Skeletal muscle tissue (tissue), 4 donors: ENCODE measurements around the gene DFFA. TPM values are rescaled to one million over a fixed set of nuclear protein-coding genes. Genes with fewer than 3 reads are reported as not detected.
A peak's percentile ranks its signal among the peaks of the same experiment; 100 is the strongest.

ENCODE experiments used
- H3K27ac ChIP-seq: one replicate; pipeline ENCODE4 v1.7.0; 2013; ENCODE audit warnings: mild to moderate bottlenecking, low read depth, low read length, inconsistent platforms
- H3K27me3 ChIP-seq, 3 donors: one replicate each; pipeline ENCODE4 v1.7.0; 2013; ENCODE audit warnings: low read length in 3 of 3; ENCODE audit not compliant: control insufficient read depth in 3 of 3, insufficient read depth in 3 of 3
- H3K36me3 ChIP-seq, 3 donors: one replicate each; pipeline ENCODE4 v1.7.0; 2013; ENCODE audit warnings: low read length in 3 of 3; ENCODE audit not compliant: control insufficient read depth in 3 of 3, insufficient read depth in 3 of 3
- H3K4me1 ChIP-seq, 3 donors: one replicate each; pipeline ENCODE4 v1.7.0; 2013; ENCODE audit warnings: low read length in 3 of 3, mild to moderate bottlenecking in 3 of 3; ENCODE audit not compliant: control insufficient read depth in 3 of 3, insufficient read depth in 3 of 3
- H3K4me3 ChIP-seq, 3 donors: one replicate each; pipeline ENCODE4 v1.7.0; 2013; ENCODE audit warnings: low read length in 3 of 3
- H3K9ac ChIP-seq, 3 donors: one replicate each; pipeline ENCODE4 v1.7.0; 2013; ENCODE audit warnings: low read length in 3 of 3, mild to moderate bottlenecking in 3 of 3, moderate library complexity in 2 of 3, low read depth in 1 of 3
- H3K9me3 ChIP-seq, 3 donors: one replicate each; pipeline ENCODE4 v1.7.0; 2013; ENCODE audit warnings: low read length in 3 of 3; ENCODE audit not compliant: control insufficient read depth in 3 of 3
- total RNA-seq: library from RNA; depleted of rRNA; stranded (reverse); fragments of >200 nt; gene quantifications from one replicate; pipeline ENCODE4 v1.2.3, GENCODE V29; 2014
- donor health status: Osteomylitis.

DFFA gene
- 15.1 TPM for total RNA-seq

GRCh38 chr1:10472220-10473144 lies at the start of gene DFFA:
Gene DFFA, minus strand, starts transcription at chr1:10472529. Its CDS starts 71 bp downstream, at chr1:10472458.
- H3K4me3 ChIP-seq: peak within 1 kb of the TSS; percentile 91 to 95 (median 93)
- no peaks in the 10 kb centered on the region for H3K9me3 ChIP-seq
- peaks cover 16 to 17% (median 16%) of the 10 kb centered on the region in 3 donors for H3K36me3 ChIP-seq
- peak within 1 kb of the TSS; percentile 73 to 87 (median 85) for H3K9ac ChIP-seq
- no peaks in the 10 kb centered on the region for H3K27me3 ChIP-seq
- peaks cover 22 to 34% (median 24%) of the 10 kb centered on the region in 3 donors for H3K4me1 ChIP-seq
- H3K27ac ChIP-seq: peak within 1 kb of the TSS; percentile 39

GRCh38 chr1:10521537-10522157 lies 49.3 kb upstream of the DFFA start:
- H3K27ac ChIP-seq: no peak overlapping the region
- H3K9ac ChIP-seq: no peak overlapping the region
- H3K27me3 ChIP-seq: no peaks in the 10 kb centered on the region
- no peak overlapping the region for H3K4me3 ChIP-seq
- H3K36me3 ChIP-seq: no peaks in the 10 kb centered on the region
- H3K9me3 ChIP-seq: no peaks in the 10 kb centered on the region
- H3K4me1 ChIP-seq: peaks cover 5 to 6% (median 6%) of the 10 kb centered on the region in 3 donors

- Histone ChIP-seq H3K27ac (no peak overlapping the region), H3K9me3 (no peaks in the 10 kb centered on the region), H3K4me3 (no peak overlapping the region), H3K4me1 (peaks cover 8 to 10% (median 8%) of the 10 kb centered on the region in 3 donors), H3K36me3 (no peaks in the 10 kb centered on the region), H3K27me3 (no peaks in the 10 kb centered on the region), H3K9ac (no peak overlapping the region)
Measured at GRCh38 chr1:10520952-10521351, 48.6 kb upstream of the DFFA start.

- Histone ChIP-seq H3K9ac (no peak overlapping the region), H3K4me3 (no peak overlapping the region), H3K27ac (no peak overlapping the region), H3K27me3 (no peaks in the 10 kb centered on the region), H3K36me3 (no peaks in the 10 kb centered on the region), H3K9me3 (no peaks in the 10 kb centered on the region), H3K4me1 (peaks cover 12 to 15% (median 12%) of the 10 kb centered on the region in 3 donors)
Measured at GRCh38 chr1:10520497-10520896, 48.2 kb upstream of the DFFA start.

GRCh38 chr1:10519016-10519417 lies 46.7 kb upstream of the DFFA start:
- no peak overlapping the region for H3K4me3 ChIP-seq
- no peak overlapping the region for H3K9ac ChIP-seq
- peaks cover 16 to 25% (median 17%) of the 10 kb centered on the region in 3 donors for H3K4me1 ChIP-seq
- no peaks in the 10 kb centered on the region for H3K27me3 ChIP-seq
- no peak overlapping the region for H3K27ac ChIP-seq
- H3K36me3 ChIP-seq: no peaks in the 10 kb centered on the region
- H3K9me3 ChIP-seq: no peaks in the 10 kb centered on the region

- peaks cover 16 to 25% (median 19%) of the 10 kb centered on the region in 3 donors for H3K4me1 ChIP-seq
- H3K27me3 ChIP-seq: no peaks in the 10 kb centered on the region
- no peak overlapping the region for H3K4me3 ChIP-seq
- no peaks in the 10 kb centered on the region for H3K36me3 ChIP-seq
- H3K9ac ChIP-seq: no peak overlapping the region
- no peaks in the 10 kb centered on the region for H3K9me3 ChIP-seq
- H3K27ac ChIP-seq: no peak overlapping the region
Measured at GRCh38 chr1:10517677-10517982, 45.3 kb upstream of the DFFA start.

- Histone ChIP-seq H3K4me1 (peaks cover 16 to 28% (median 22%) of the 10 kb centered on the region in 3 donors), H3K36me3 (no peaks in the 10 kb centered on the region)
Measured at GRCh38 chr1:10516925-10517676, 44.8 kb upstream of the DFFA start.

GRCh38 chr1:10515976-10516750 lies 43.8 kb upstream of the DFFA start:
- no peaks in the 10 kb centered on the region for H3K9me3 ChIP-seq
- peaks cover 16 to 30% (median 28%) of the 10 kb centered on the region in 3 donors for H3K4me1 ChIP-seq
- H3K4me3 ChIP-seq: no peak overlapping the region
- no peaks in the 10 kb centered on the region for H3K27me3 ChIP-seq
- no peaks in the 10 kb centered on the region for H3K36me3 ChIP-seq
- no peak overlapping the region for H3K9ac ChIP-seq
- no peak overlapping the region for H3K27ac ChIP-seq

More at GRCh38 chr1:10516925-10517676, 44.8 kb upstream of the DFFA start:
- no peaks in the 10 kb centered on the region for H3K9me3 ChIP-seq
- no peaks in the 10 kb centered on the region for H3K27me3 ChIP-seq
- H3K9ac ChIP-seq: no peak overlapping the region
- H3K27ac ChIP-seq: no peak overlapping the region
- no peak overlapping the region for H3K4me3 ChIP-seq

- Histone ChIP-seq H3K27me3 (no peaks in the 10 kb centered on the region), H3K4me3 (no peak overlapping the region), H3K9ac (no peak overlapping the region), H3K27ac (no peak overlapping the region), H3K4me1 (peaks cover 22 to 36% (median 34%) of the 10 kb centered on the region in 3 donors), H3K36me3 (no peaks in the 10 kb centered on the region), H3K9me3 (no peaks in the 10 kb centered on the region)
Measured at GRCh38 chr1:10515301-10515975, 43.1 kb upstream of the DFFA start.
